HTERT RPE-1 (cell line): ENCODE data around the gene AGTPBP1.

Experiments
- in situ Hi-C: fragments of 300-500 bp; cut with MboI; formaldehyde crosslinking; loops from 4 replicates; pipeline ENCODE4 v1.14.3; 2020; ENCODE audit warnings: low sequenced_read_pairs

The AGTPBP1 gene

GRCh38 chr9:85547599-85547998 is 194.2 kb downstream of the AGTPBP1 start:
- in situ Hi-C loops = no loop called here

GRCh38 chr9:85543196-85543595 is 198.6 kb downstream of the AGTPBP1 start:
- in situ Hi-C loops = no loop called here

DNA sequence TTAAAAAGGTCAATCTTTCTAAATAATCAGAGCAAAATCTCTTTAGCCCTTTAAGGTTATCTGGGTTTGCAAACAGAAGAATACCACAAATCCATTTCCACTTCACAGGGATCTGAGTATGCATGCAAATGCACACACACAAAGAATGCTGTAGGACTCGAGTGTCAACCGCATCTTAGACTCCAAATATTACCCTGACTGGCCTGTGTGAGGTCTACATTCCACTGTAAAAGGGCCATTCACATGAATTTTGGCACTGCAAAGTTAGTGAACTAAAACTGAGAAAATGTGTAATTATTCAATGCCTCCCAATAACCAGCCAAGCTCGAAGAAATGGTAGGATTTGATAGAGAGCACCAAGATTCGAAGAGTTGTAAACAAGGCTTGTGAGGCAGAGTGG is 199.9 kb downstream of the AGTPBP1 start:
- in situ Hi-C loops = no loop called here

- in situ Hi-C loops = no loop called here
These were observed 205.2 kb downstream of the AGTPBP1 start for GRCh38 chr9:85536514-85536913.

DNA sequence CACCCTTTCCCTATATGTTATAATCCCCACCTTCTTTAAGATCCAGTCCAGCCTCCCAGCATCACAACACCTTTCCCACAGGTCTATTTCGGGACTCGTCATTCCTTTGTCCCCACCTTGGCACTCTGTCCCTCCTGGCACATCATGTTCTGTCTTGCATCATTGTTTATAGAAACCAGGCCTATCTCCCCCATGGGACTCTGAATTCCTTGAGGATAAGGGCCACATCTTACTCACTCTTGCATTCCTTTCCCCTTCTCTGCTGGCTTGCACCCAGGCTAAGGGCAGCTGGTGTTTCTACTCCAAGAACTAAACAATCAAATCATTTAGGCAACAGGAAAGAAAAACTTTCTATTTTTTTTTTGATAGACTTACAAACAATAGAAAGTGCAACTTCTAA is 205.7 kb downstream of the AGTPBP1 start:
- in situ Hi-C loops = no loop called here

- in situ Hi-C loops = no loop called here
These were observed 207.4 kb downstream of the AGTPBP1 start for GRCh38 chr9:85534340-85534739.

GRCh38 chr9:85533538-85533937 is 208.2 kb downstream of the AGTPBP1 start:
- in situ Hi-C loops = no loop called here

GRCh38 chr9:85530721-85531120 is 211.0 kb downstream of the AGTPBP1 start:
- in situ Hi-C loops = no loop called here

DNA sequence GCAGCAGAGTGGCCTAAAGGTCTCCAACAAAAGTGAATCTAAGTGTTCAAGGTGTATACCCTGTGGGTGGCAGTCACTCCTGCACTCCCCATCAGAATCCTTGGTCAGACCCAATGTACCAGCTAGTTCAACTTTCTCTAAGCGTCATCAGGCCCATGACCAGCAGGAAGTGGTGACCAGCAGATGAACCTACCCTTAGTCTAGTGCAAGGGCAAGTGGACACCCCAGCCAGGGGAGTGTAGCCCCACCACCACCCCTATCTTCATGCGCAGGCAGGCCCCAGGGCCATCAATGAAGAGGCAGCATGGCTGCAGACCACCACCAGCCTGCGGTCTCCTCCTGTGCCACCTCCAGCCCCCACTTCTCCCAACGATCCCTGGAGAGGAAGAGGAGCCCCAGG is 213.1 kb downstream of the AGTPBP1 start:
- in situ Hi-C loops = no loop called here

GRCh38 chr9:85528142-85528541 is 213.6 kb downstream of the AGTPBP1 start:
- in situ Hi-C loops = no loop called here

GRCh38 chr9:85527331-85528020 is 214.3 kb downstream of the AGTPBP1 start:
- in situ Hi-C loops = no loop called here

DNA sequence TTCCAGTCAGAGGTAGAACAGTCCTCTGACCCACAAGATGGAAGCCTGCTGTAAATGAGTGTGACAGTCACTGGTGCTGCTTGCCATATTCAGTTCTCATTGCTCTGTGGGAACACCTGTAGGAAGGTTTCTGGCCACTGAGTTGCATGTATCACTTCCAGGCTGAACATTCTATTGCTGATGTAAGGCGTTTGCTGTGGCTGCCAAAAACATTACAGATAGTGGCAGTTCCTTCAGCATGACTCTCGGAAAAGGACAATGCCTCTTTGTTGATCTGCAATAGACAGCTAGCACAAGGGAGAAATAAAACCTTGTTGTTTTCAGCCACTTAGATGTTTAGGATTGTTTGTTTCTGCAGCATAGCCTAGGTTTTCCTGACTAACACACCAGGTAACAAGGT is 217.2 kb downstream of the AGTPBP1 start:
- in situ Hi-C loops = no loop called here

- in situ Hi-C loops = no loop called here
These were observed 218.6 kb downstream of the AGTPBP1 start for GRCh38 chr9:85523202-85523601.

DNA sequence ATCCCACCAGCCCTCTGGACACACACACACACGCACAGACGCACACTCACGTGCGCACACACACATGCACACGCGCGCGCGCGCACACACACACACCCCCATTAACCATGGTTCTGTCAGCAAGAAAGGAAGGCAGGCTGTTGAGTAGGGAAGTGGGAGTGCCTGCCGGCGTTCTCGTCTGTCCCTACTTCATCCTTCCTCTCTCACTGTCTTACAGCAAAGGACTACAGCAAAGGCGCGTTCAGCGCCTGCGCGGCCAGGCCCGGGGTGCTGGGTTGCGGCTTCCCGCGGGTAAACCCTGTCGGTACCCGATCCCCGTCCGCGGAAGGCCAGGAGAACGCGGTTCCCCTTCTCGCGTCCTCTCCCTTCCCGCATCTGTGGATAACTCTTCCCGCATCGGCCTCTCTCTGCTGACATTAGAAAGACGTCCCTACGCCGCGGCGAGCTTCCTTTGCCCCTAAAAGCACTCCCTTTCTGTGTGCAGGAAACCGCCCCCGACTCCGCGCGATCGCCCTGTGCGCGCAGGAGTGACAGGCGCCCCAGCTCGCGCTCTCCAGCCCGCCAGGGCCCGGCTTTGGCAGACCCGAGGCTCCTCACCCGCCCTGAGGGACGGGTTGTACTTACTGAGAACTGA is 219.2 kb downstream of the AGTPBP1 start:
- in situ Hi-C loops = no loop called here

GRCh38 chr9:85521371-85522197 is 220.2 kb downstream of the AGTPBP1 start:
- in situ Hi-C loops = no loop called here

GRCh38 chr9:85516976-85517637 is 224.6 kb downstream of the AGTPBP1 start:
- in situ Hi-C loops = no loop called here

DNA sequence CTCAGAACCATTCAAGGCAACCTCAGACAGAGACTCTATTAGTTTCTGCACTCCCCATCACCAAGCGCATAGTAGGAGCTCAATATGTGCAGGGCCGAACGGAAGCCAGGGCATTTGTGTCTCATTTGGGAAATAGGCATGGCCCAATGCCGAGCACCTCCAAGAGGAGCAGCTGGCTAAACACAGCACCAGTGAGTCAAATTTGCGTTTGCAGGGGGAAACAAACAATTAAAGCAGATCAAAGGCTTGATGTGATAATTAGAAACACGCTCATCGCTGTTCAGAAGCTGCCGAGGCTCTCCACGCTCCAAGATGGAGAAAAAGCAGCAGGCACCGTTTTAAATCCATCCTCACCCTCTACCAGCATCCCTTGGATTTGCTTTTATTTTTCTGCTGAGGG is 225.3 kb downstream of the AGTPBP1 start:
- in situ Hi-C loops = no loop called here

DNA sequence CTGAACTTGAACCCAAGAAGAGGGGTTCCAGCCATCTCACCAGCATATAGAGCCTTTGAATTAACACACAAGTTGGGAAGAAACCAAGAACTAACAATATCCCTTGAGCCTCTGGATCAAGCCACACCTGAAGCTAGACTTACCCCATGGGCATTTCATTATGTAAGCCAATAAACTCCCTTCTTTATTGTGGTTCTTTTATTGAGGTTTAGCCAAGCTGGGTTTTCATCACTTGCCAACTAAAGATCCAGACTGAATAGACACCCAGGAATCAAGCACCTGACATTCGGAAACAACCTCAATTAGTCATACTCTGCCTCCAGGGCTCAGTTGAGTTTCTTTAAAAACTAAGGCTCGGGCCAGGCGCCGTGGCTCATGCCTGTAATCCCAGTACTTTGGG is 226.7 kb downstream of the AGTPBP1 start:
- in situ Hi-C loops = no loop called here

DNA sequence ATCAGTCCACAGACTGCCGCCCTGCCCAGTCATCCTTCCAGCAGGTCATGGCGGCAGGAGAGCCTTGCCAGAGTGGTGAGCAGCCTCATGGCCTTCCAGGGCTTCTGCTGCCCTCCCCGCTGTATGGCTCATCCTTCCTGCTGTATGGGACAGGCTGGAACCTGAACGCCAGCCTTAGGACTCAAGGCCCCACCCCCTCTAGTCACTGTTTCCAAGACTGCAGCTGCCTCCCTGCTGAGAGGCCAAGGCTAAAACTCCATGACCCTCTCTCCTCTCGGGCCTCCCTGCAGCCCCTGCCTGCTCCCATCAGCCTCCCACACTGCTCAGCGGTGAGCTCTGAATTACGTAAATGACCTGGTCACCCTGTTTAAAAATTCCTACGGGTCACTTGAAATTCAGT is 227.5 kb downstream of the AGTPBP1 start:
- in situ Hi-C loops = no loop called here

- in situ Hi-C loops = no loop called here
These were observed 230.0 kb downstream of the AGTPBP1 start for GRCh38 chr9:85511746-85512145.

DNA sequence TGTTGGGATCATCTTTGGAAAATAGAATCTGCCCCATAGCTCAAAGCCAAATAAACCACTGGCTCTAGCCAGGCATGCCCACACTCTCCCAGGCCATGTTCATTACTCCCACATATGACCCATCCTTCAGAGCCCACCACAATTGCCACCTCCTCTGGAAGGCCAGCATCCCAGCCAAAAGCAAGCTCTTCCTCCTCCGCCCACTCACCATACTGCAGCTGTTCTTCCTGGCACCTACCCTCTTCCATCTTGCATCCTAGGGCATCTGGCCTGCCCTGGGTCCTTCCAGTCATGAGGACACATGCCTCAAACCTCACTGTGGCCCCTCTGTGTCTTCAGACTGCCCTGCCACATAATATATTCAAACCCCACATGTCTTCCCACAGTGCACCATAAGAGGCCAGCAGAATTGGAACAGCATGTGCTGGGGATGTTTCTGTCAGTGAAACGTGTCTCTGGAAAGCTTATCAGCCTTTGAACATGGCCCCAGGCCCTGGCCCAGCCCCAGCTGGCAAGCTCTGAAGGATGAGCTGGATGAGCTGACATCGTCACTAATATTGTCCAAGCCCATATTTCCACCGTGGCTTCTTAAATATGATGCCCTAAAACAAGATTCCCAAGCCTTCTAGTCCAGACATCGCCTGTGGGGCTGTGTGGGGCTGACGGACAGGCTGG is 230.8 kb downstream of the AGTPBP1 start:
- in situ Hi-C loops = no loop called here
